Gastroesophageal sphincter (tissue), 4 donors: Measurements from ENCODE around the gene ADAM29. TPM values are rescaled to one million over a fixed set of nuclear protein-coding genes. Genes with fewer than 3 reads are reported as not detected.

ENCODE experiments used
- ATAC-seq: fragments of 150-250 bp; one replicate; pipeline ENCODE4 v1.9.1; 2016; ENCODE audit warnings: mild to moderate bottlenecking, moderate library complexity
- H3K27ac ChIP-seq, 4 donors: fragments of 200-600 bp; sonication (generic) in 3 of 4; 1 replicate in 3 of 4; 2 replicates in 1 of 4; pipeline ENCODE4 v1.5.1; 2016 to 2019
- H3K27me3 ChIP-seq: fragments of 200-600 bp; sonication (generic); one replicate; pipeline ENCODE4 v1.5.1; 2019
- H3K36me3 ChIP-seq, 2 donors: fragments of 200-600 bp; sonication (generic); one replicate each; pipeline ENCODE4 v1.5.1; 2019; ENCODE audit warnings: control low read depth in 1 of 2
- H3K4me1 ChIP-seq, 3 donors: fragments of 200-600 bp; sonication (generic); 1 replicate in 2 of 3; 2 replicates in 1 of 3; pipeline ENCODE4 v1.5.1; 2016 to 2019; ENCODE audit warnings: control low read depth in 2 of 3
- H3K4me3 ChIP-seq, 2 donors: fragments of 200-600 bp; sonication (generic); one replicate each; pipeline ENCODE4 v1.5.1; 2019; ENCODE audit warnings: mild to moderate bottlenecking in 1 of 2, moderate library complexity in 1 of 2
- H3K9me3 ChIP-seq, 3 donors: fragments of 200-600 bp; sonication (generic); one replicate each; pipeline ENCODE4 v1.5.1; 2017 to 2019; ENCODE audit warnings: control low read depth in 2 of 3
- CTCF ChIP-seq, 4 experiments: fragments of 200-600 bp in 2 of 4; fragments of 450-650 bp in 2 of 4; sonication (generic) in 1 of 4; IDR thresholded peaks; one replicate each; pipeline ENCODE4 v1.5.1; 2017 to 2019; ENCODE audit warnings: antibody characterized with exemption in 4 of 4, mild to moderate bottlenecking in 2 of 4, moderate library complexity in 2 of 4
- EP300 ChIP-seq: sonication (generic); formaldehyde crosslinking; IDR thresholded peaks from one replicate; pipeline ENCODE4 v1.6.1; 2017; ENCODE audit warnings: antibody characterized with exemption, mild to moderate bottlenecking
- POLR2A ChIP-seq, 2 donors: fragments of 450-650 bp; IDR thresholded peaks; one replicate each; pipeline ENCODE4 v1.6.1; 2017; ENCODE audit warnings: antibody characterized with exemption in 2 of 2, mild to moderate bottlenecking in 2 of 2, moderate library complexity in 1 of 2
- POLR2AphosphoS5 ChIP-seq: sonication (generic); formaldehyde crosslinking; IDR thresholded peaks from one replicate; pipeline ENCODE4 v1.6.1; 2017; ENCODE audit warnings: antibody characterized with exemption
- WGBS, 2 donors: methylation state at CpG; one replicate each; pipeline ENCODE4 v1.1.5; 2018; ENCODE audit warnings: low coverage in 1 of 2; 5-methylcytosine and 5-hydroxymethylcytosine counted together
- total RNA-seq, 4 donors: library from RNA; depleted of rRNA; stranded (reverse); fragments of >200 nt; gene quantifications; one replicate each; pipeline ENCODE4 v1.1.0, GENCODE V29; 2016

The ADAM29 gene
- total RNA-seq, 4 donors from 2014 or later: not detected

GRCh38 chr4:174929346-174929745, 11.2 kb downstream of the ADAM29 start:
- no peak for TF ChIP-seq POLR2AphosphoS5
- TF ChIP-seq POLR2A (IDR thresholded peaks at IDR 0.05): no peak
- TF ChIP-seq EP300: no peak
- TF ChIP-seq CTCF (IDR thresholded peaks at IDR 0.05): no peak
- Histone ChIP-seq H3K4me3 (no peak overlapping the region), H3K4me1 (no peaks in the 10 kb centered on the region), H3K9me3 (peaks cover 0 to 4% (median 0%) of the 10 kb centered on the region in 3 donors), H3K27ac (no peak overlapping the region), H3K36me3 (no peaks in the 10 kb centered on the region), H3K27me3 (no peaks in the 10 kb centered on the region)
- WGBS, 2 donors: 89 to 90% methylated on average over 4 to 6 of the region's 6 CpGs
- no peak for ATAC-seq

- WGBS, 2 donors: 66 to 81% methylated on average over 2 to 5 of the region's 5 CpGs
- TF ChIP-seq POLR2AphosphoS5: no peak
- TF ChIP-seq CTCF (IDR thresholded peaks at IDR 0.05): no peak
- no peak overlapping the region for H3K4me3 ChIP-seq
- H3K9me3 ChIP-seq: peaks cover 0 to 4% (median 0%) of the 10 kb centered on the region in 3 donors
- no peak overlapping the region for H3K27ac ChIP-seq
- no peaks in the 10 kb centered on the region for H3K36me3 ChIP-seq
- ATAC-seq: no peak
- no peaks in the 10 kb centered on the region for H3K27me3 ChIP-seq
- no peaks in the 10 kb centered on the region for H3K4me1 ChIP-seq
These were observed 12.7 kb downstream of the ADAM29 start for GRCh38 chr4:174930895-174931294.

GRCh38 chr4:174933083-174933482, 14.9 kb downstream of the ADAM29 start:
- ATAC-seq: no peak
- Histone ChIP-seq H3K4me3 (no peak overlapping the region), H3K27ac (no peak overlapping the region), H3K36me3 (no peaks in the 10 kb centered on the region), H3K4me1 (no peaks in the 10 kb centered on the region), H3K9me3 (peaks cover 0 to 4% (median 0%) of the 10 kb centered on the region in 3 donors), H3K27me3 (no peaks in the 10 kb centered on the region)
- TF ChIP-seq EP300 (no peak), CTCF (IDR thresholded peaks at IDR 0.05) (no peak), POLR2AphosphoS5 (no peak), POLR2A (IDR thresholded peaks at IDR 0.05) (no peak)
- WGBS, 2 donors: 29 to 80% methylated on average over 1 of the region's 1 CpG

- TF ChIP-seq POLR2A (IDR thresholded peaks at IDR 0.05) (no peak), EP300 (no peak), CTCF (IDR thresholded peaks at IDR 0.05) (no peak), POLR2AphosphoS5 (no peak)
- no peak for ATAC-seq
- 74 to 87% methylated on average over 4 of the region's 4 CpGs for WGBS, 2 donors
These were observed 16.2 kb downstream of the ADAM29 start for GRCh38 chr4:174934360-174934759.

GRCh38 chr4:174935607-174936006, 17.4 kb downstream of the ADAM29 start:
- H3K4me1 ChIP-seq: no peaks in the 10 kb centered on the region
- no peaks in the 10 kb centered on the region for H3K36me3 ChIP-seq
- peaks cover 0 to 4% (median 0%) of the 10 kb centered on the region in 3 donors for H3K9me3 ChIP-seq
- WGBS, 2 donors: 38 to 55% methylated on average over 2 of the region's 2 CpGs
- no peak overlapping the region for H3K4me3 ChIP-seq
- TF ChIP-seq EP300 (no peak), POLR2A (IDR thresholded peaks at IDR 0.05) (no peak), CTCF (IDR thresholded peaks at IDR 0.05) (no peak)
- ATAC-seq: no peak
- H3K27me3 ChIP-seq: no peaks in the 10 kb centered on the region
- H3K27ac ChIP-seq: no peak overlapping the region

More at GRCh38 chr4:174934360-174934759, 16.2 kb downstream of the ADAM29 start:
- Histone ChIP-seq H3K27me3 (no peaks in the 10 kb centered on the region), H3K27ac (no peak overlapping the region), H3K9me3 (peaks cover 0 to 4% (median 0%) of the 10 kb centered on the region in 3 donors), H3K4me3 (no peak overlapping the region), H3K4me1 (no peaks in the 10 kb centered on the region), H3K36me3 (no peaks in the 10 kb centered on the region)
